LoVo (cell line): ENCODE data around the gene KRT6C.
"Not testable (repeated sequence)": the region's sequence is repeated elsewhere in the genome, so short reads cannot be mapped to it uniquely, and the experiment has no call there.

Source experiments
- DNase-seq: peaks from one replicate; pipeline ENCODE4 v3.0.0-alpha.2; 2016; ENCODE audit warnings: low spot score

KRT6C gene

GRCh38 chr12:52455821-52456220 is 17.8 kb downstream of the KRT6C start:
- DNase-seq: no peak

- peak; percentile 46 for DNase-seq
Measured at GRCh38 chr12:52454411-52455201, 19.0 kb downstream of the KRT6C start.

GRCh38 chr12:52452101-52452500 is 21.5 kb downstream of the KRT6C start, which contains the start of gene KRT6B:
KRT6B (minus strand) TSS chr12:52452146; CDS start chr12:52452078, 68 bp downstream.
- no peak for DNase-seq

GRCh38 chr12:52448228-52448627 is 25.4 kb downstream of the KRT6C start:
- DNase-seq: no peak

- DNase-seq: not testable (repeated sequence)
Measured at GRCh38 chr12:52447196-52447595, 26.4 kb downstream of the KRT6C start.

GRCh38 chr12:52446367-52447045 is 27.1 kb downstream of the KRT6C start:
- DNase-seq: no peak

GRCh38 chr12:52445876-52446275 is 27.7 kb downstream of the KRT6C start:
- no peak for DNase-seq

- DNase-seq: no peak
Measured at GRCh38 chr12:52444647-52445595, 28.7 kb downstream of the KRT6C start.

GRCh38 chr12:52443966-52444365 is 29.6 kb downstream of the KRT6C start:
- DNase-seq: no peak

GRCh38 chr12:52442600-52443061 is 31.0 kb downstream of the KRT6C start:
- peak; percentile 58 for DNase-seq

GRCh38 chr12:52441320-52441911 is 32.2 kb downstream of the KRT6C start:
- DNase-seq: peak; percentile 7

- no peak for DNase-seq
Measured at GRCh38 chr12:52440821-52441319, 32.7 kb downstream of the KRT6C start.

- no peak for DNase-seq
Measured at GRCh38 chr12:52439845-52440244, 33.8 kb downstream of the KRT6C start.

- no peak for DNase-seq
Measured at GRCh38 chr12:52439420-52439819, 34.2 kb downstream of the KRT6C start.

GRCh38 chr12:52438305-52439301 is 35.0 kb downstream of the KRT6C start:
- no peak for DNase-seq

- DNase-seq: no peak
Measured at GRCh38 chr12:52437508-52437907, 36.1 kb downstream of the KRT6C start.

GRCh38 chr12:52436828-52437474 is 36.7 kb downstream of the KRT6C start:
- DNase-seq: no peak

GRCh38 chr12:52436000-52436827 is 37.4 kb downstream of the KRT6C start:
- DNase-seq: peak; percentile 45

- DNase-seq: no peak
Measured at GRCh38 chr12:52435659-52435999, 38.0 kb downstream of the KRT6C start.
